NOMO-1 treated with dmso at 0.1 percent for 144 hours (cell line): ENCODE results near the gene ALDH1L2.
A peak's percentile ranks its signal among the peaks of the same experiment; 100 is the strongest.
"Not testable (repeated sequence)": the region's sequence is repeated elsewhere in the genome, so short reads cannot be mapped to it uniquely, and the experiment has no call there.

Experiments
- DNase-seq: peaks from one replicate; lab custom pipeline; 2025; ENCODE audit not compliant: unreplicated experiment; lab: John Stamatoyannopoulos, UW

The ALDH1L2 gene

GRCh38 chr12:104986022-104986941 lies 98.0 kb downstream of the ALDH1L2 start, which contains the start of gene NOPCHAP1:
NOPCHAP1 (plus strand) TSS chr12:104986316; CDS start chr12:104986353, 37 bp downstream.
- DNase-seq: peak; percentile 79

DNA sequence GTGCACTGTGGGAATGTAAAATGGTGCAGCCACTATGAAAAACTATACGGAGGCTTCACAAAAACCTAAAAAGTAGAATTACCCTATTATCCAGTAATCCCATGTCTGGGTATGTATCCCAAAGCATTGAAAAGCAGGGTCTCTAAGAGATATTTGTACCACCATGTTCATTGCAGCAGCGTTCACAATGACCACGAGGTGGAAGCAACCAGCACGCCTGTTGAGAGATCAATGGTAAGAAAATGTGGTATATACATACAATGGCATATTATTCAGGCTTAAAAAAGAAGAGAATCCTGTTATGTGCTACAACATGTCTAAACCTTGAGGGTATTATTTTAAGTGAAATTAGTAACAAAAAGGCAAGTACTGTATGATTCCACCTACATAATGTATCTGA lies 99.1 kb downstream of the ALDH1L2 start:
- no peak for DNase-seq

- DNase-seq: not testable (repeated sequence)
Measured at GRCh38 chr12:104977688-104978087, 106.6 kb downstream of the ALDH1L2 start.

GRCh38 chr12:104976703-104977102 lies 107.6 kb downstream of the ALDH1L2 start:
- DNase-seq: no peak

DNA sequence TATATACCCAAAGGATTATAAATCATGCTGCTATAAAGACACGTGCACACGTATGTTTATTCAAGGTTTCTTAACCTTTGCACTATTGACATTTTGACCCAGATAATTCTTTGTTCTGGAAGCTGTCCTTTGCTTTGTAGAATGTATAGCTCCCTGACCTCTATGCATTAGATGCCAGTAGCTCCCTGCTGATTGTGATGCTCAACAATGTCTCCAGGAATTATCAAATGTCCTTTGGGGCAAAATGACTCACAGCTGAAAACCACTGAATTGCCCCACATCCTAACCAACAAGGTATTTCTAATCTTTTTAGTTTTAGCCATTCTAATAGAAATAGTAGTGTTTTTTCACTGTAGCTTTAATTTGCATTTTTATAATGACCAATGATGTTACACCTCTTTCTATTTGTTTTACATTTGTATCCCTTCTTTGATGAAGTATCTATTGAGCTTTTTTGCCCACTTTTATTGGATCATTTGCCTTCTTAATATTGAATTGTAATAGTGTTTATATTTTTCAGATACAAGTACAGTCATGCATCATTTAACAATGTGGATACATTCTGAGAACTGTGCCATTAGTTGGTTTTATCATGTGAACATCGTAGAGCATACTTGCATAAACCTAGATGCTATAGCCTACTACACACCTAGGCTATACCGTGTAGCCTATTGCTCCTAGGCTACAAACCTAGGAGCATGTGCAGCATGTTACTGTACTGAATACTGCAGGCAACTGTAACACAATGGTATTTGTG lies 108.5 kb downstream of the ALDH1L2 start:
- no peak for DNase-seq

- DNase-seq: peak; percentile 88
Measured at GRCh38 chr12:104974626-104975290, 109.5 kb downstream of the ALDH1L2 start.

GRCh38 chr12:104973250-104973649 lies 111.0 kb downstream of the ALDH1L2 start:
- no peak for DNase-seq

DNA sequence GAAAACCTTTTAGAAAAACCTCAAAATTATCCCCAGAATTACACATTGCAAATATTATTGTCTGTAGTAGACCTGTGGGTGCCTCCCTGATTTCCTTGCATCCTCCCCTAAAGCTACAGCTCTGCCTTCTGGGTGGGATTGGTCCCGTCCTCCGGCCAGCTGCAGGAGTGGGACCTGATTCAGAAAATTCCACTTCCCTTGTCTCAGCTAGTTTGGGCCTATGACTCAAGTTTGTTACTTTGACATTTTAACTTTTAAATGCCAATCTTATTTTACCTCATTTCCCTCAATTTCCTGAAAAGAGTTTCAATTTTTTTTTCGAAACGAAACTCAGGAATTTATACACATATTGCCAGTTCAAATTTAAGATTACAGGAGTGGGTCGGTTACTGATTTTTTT lies 113.0 kb downstream of the ALDH1L2 start:
- DNase-seq: no peak
